ENCODE measurements around the gene GNAS-AS1. TPM values are rescaled to one million over a fixed set of nuclear protein-coding genes. Genes with fewer than 3 reads are reported as not detected.

The GNAS-AS1 gene
- total RNA-seq, 1 experiment from 2014 or later, result 0.11 TPM

- Histone ChIP-seq H3K36me3 (ENCODE audit: low read depth, low read length) (no peaks in the 10 kb centered on the region), H3K79me2 (ENCODE audit: low read length) (no peaks in the 10 kb centered on the region), H3K4me3 (ENCODE audit: low read length) (no peak overlapping the region), H3K27me3 (ENCODE audit: low read length) (peaks cover 41% of the 10 kb centered on the region), H3K4me1 (ENCODE audit: insufficient read depth, low read length) (no peaks in the 10 kb centered on the region), H3K9ac (ENCODE audit: low read length) (no peak overlapping the region), H3F3A (ENCODE audit: low read length, unreplicated experiment) (no peaks in the 10 kb centered on the region), H3K9me2 (replicated peaks; ENCODE audit: low read length) (no peaks in the 10 kb centered on the region), H3K4me2 (ENCODE audit: low read length) (no peak overlapping the region), H2AFZ (ENCODE audit: low read length) (no peak overlapping the region), H4K20me1 (ENCODE audit: low read length) (no peaks in the 10 kb centered on the region), H3K9me3 (ENCODE audit: low read length) (no peaks in the 10 kb centered on the region), H3K27ac (ENCODE audit: low read length) (no peak overlapping the region)
- ChIA-PET CTCF (no interaction called here), POLR2A (ENCODE audit: unreplicated experiment) (no interaction called here)
- no peak for DNase-seq
- no TSS peak for BruUV-seq (replicated peaks)
- TF ChIP-seq EZH2 (IDR thresholded peaks at IDR 0.05; ENCODE audit: low read length, unreplicated experiment) (no peak), CTCF (conservative IDR thresholded peaks at IDR 0.05; ENCODE audit: low read depth, low read length) (no peak), EZH2phosphoT487 (IDR thresholded peaks at IDR 0.05; ENCODE audit: borderline replicate concordance, low read length) (no peak)
- intact Hi-C loops (cut with micrococcal nuclease), result no loop called here
- ATAC-seq, result no peak
Observed at GRCh38 chr20:58819921-58820320, 30.8 kb downstream of the GNAS-AS1 start.

- ATAC-seq (no peak), DNase-seq (peak; percentile 51)
- no TSS peak for BruUV-seq (replicated peaks)
- H3K4me3 ChIP-seq (ENCODE audit: low read length), result no peak overlapping the region
- H3K27ac ChIP-seq (ENCODE audit: low read length), result no peak overlapping the region
- no peaks in the 10 kb centered on the region for H3K36me3 ChIP-seq (ENCODE audit: low read depth, low read length)
- H4K20me1 ChIP-seq (ENCODE audit: low read length), result no peaks in the 10 kb centered on the region
- H3K4me1 ChIP-seq (ENCODE audit: insufficient read depth, low read length), result no peaks in the 10 kb centered on the region
- no peaks in the 10 kb centered on the region for H3K9me3 ChIP-seq (ENCODE audit: low read length)
- no peak for TF ChIP-seq EZH2phosphoT487 (IDR thresholded peaks at IDR 0.05; ENCODE audit: borderline replicate concordance, low read length)
- no peak for TF ChIP-seq CTCF (conservative IDR thresholded peaks at IDR 0.05; ENCODE audit: low read depth, low read length)
- no peak for TF ChIP-seq EZH2 (IDR thresholded peaks at IDR 0.05; ENCODE audit: low read length, unreplicated experiment)
- CTCF ChIA-PET, result no interaction called here
- H3K27me3 ChIP-seq (ENCODE audit: low read length), result peaks cover 39% of the 10 kb centered on the region
- H3K9ac ChIP-seq (ENCODE audit: low read length), result no peak overlapping the region
- H3K9me2 ChIP-seq (replicated peaks; ENCODE audit: low read length), result no peaks in the 10 kb centered on the region
- H3F3A ChIP-seq (ENCODE audit: low read length, unreplicated experiment), result no peaks in the 10 kb centered on the region
- intact Hi-C loops (cut with micrococcal nuclease), result no loop called here
- H3K4me2 ChIP-seq (ENCODE audit: low read length), result no peak overlapping the region
- no peaks in the 10 kb centered on the region for H3K79me2 ChIP-seq (ENCODE audit: low read length)
- POLR2A ChIA-PET (ENCODE audit: unreplicated experiment), result no interaction called here
- no peak overlapping the region for H2AFZ ChIP-seq (ENCODE audit: low read length)
Observed at GRCh38 chr20:58818586-58819285, 32.0 kb downstream of the GNAS-AS1 start.

GRCh38 chr20:58817748-58818147 lies 33.0 kb downstream of the GNAS-AS1 start:
- Histone ChIP-seq H3K9ac (ENCODE audit: low read length) (no peak overlapping the region), H4K20me1 (ENCODE audit: low read length) (no peaks in the 10 kb centered on the region), H3K4me3 (ENCODE audit: low read length) (no peak overlapping the region), H3K4me2 (ENCODE audit: low read length) (no peak overlapping the region), H3K4me1 (ENCODE audit: insufficient read depth, low read length) (no peaks in the 10 kb centered on the region), H3K27ac (ENCODE audit: low read length) (no peak overlapping the region), H3F3A (ENCODE audit: low read length, unreplicated experiment) (no peaks in the 10 kb centered on the region), H3K9me3 (ENCODE audit: low read length) (no peaks in the 10 kb centered on the region), H3K79me2 (ENCODE audit: low read length) (no peaks in the 10 kb centered on the region), H3K36me3 (ENCODE audit: low read depth, low read length) (no peaks in the 10 kb centered on the region), H2AFZ (ENCODE audit: low read length) (no peak overlapping the region), H3K27me3 (ENCODE audit: low read length) (peaks cover 41% of the 10 kb centered on the region), H3K9me2 (replicated peaks; ENCODE audit: low read length) (no peaks in the 10 kb centered on the region)
- BruUV-seq (replicated peaks), result no TSS peak
- ChIA-PET POLR2A (ENCODE audit: unreplicated experiment) (no interaction called here), CTCF (no interaction called here)
- intact Hi-C loops (cut with micrococcal nuclease), result no loop called here
- TF ChIP-seq EZH2phosphoT487 (IDR thresholded peaks at IDR 0.05; ENCODE audit: borderline replicate concordance, low read length) (no peak), EZH2 (IDR thresholded peaks at IDR 0.05; ENCODE audit: low read length, unreplicated experiment) (no peak), CTCF (conservative IDR thresholded peaks at IDR 0.05; ENCODE audit: low read depth, low read length) (no peak)
- DNase-seq (no peak), ATAC-seq (no peak)
